HG02798 (cell line): ENCODE measurements around the gene ZNF888.
"Not testable (repeated sequence)": the region's sequence is repeated elsewhere in the genome, so short reads cannot be mapped to it uniquely, and the experiment has no call there.

Source experiments
- ATAC-seq: cut with Tn5 transposase; IDR thresholded peaks from one replicate; pipeline ENCODE4 v1.9.1; 2021; ENCODE audit warnings: mild to moderate bottlenecking; ENCODE audit not compliant: unreplicated experiment, poor library complexity

Gene ZNF888

DNA sequence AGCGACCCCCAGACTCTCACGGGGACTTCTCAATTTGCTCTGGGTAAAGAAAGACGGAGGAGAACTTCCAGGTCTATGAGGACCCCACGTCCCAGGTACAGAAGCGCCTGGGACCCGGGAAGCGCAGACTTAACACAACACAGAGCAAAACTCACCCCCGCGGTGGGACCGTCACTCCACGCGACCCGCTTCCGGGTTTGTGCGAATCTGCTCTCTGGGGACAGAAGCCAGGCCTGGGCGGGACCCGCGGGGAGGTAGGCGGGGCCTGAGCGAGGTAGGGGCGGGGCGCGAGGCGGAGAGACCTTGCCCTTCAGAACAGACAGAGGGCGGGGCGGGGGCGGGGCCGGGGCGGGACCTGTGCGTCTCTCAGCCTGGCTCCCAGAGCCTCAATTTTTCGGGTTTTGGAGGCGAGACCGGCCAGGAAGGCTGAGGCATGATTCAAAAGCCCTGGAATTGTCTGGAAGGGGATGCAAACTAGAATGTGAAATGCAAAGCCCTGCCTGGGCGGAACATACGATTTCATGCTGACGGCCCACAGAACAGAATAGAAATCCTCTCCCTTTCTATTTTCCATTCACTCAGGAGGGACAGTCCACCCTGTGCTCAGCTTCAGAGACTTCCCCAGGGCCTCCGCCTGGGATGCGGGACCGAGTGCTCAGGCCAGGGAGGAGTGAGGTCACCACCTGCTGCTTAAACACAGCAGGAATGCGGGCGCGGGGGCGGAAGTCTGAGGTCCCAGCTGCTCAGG is 19.3 kb upstream of the ZNF888 start:
- ATAC-seq = peak; percentile 99

DNA sequence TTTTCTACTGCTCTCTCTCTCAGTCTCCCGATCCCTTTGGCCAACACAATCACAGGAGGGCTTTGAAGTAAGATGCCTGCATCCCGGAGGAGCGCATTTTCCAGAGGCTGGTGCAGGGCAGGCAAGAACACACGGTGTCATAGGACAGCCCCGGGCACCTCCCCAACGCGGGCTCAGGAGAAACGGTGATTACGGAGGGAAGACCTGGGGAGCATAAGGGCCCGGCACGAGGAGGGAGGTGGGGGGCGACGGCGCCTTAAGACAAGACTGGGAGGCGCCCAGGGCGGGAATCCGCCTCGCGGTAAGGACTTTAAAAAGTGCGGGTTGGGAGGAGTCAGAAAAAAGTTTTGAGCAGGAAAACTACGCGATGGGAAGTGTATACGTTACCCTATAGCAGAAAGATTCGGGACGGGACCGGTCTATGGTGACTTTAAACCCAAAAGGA is 18.7 kb upstream of the ZNF888 start:
- ATAC-seq = peak; percentile 20

DNA sequence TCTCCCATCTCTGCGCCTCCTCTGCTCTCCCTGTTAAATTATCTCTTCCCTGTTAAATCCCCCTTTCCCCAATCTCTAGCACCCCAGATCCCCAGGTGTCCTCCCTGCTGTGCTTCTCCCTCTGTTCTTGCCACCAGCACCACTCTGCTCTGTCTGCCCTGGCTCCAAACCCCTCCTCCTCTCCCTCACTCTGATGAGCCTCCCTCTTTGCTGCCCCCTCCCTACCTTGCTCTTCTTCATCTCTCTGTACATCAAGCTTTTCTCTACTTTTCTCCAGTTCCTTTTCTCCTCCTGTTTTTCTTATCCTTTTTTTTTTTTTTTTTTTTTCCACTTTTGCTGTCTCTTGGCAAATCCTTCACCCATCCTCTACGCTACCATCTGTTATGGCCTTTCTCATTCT is 18.3 kb upstream of the ZNF888 start:
- not testable (repeated sequence) for ATAC-seq

DNA sequence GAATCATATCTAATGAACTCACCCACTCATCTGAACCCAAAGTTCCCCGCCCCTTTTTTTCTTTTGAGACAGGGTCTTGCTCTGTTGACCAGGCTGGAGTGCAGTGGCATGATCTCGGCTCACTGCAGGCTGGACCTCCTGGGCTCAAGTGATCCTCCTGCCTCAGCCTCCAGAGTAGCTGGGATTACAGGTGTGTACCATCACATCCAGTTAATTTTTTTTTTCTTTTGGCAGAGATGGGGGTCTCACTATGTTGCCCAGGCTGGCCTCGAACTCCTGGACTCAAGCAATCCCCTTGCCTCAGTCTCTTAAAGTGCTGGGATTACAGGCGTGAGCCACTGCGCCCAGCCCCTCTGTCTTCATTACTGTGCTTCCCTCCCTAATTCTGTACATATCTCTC is 17.7 kb upstream of the ZNF888 start:
- not testable (repeated sequence) for ATAC-seq

DNA sequence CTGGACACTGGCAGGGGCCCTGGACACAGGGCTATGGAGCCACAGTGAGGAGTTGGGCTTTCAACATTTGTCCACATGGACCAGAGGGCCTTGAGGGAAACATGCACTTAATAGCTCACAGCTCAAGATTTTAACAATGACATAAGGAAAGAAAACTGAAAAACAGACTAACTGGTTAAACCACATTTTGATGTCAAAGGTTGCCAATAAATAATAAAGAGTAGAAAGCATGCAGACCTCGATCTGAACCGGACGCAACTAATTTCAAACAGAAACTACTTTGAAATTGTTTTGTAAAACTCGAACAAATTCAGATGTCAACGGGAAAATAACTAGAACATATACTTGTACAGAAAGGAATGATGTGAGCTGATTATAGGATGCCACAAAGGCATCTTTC is 15.5 kb upstream of the ZNF888 start:
- ATAC-seq = no peak

DNA sequence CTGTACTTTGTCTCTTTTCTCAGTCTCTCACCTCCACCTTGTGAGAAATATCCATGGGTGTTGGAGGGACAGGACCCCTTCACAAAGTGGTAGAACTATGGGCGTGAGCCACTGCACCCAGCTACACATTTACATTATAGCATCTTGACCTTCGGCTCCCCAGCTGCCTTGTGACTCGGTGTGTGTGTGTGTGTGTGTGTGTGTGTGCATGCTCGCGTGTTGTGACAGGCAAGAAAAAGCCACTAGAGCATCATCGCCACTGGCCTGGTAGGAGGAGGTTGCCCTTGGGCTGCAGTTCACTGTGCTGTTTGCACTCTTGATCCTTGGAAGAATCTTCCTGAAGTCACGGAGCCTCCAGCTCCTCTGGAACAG is 13.7 kb upstream of the ZNF888 start:
- ATAC-seq = no peak

DNA sequence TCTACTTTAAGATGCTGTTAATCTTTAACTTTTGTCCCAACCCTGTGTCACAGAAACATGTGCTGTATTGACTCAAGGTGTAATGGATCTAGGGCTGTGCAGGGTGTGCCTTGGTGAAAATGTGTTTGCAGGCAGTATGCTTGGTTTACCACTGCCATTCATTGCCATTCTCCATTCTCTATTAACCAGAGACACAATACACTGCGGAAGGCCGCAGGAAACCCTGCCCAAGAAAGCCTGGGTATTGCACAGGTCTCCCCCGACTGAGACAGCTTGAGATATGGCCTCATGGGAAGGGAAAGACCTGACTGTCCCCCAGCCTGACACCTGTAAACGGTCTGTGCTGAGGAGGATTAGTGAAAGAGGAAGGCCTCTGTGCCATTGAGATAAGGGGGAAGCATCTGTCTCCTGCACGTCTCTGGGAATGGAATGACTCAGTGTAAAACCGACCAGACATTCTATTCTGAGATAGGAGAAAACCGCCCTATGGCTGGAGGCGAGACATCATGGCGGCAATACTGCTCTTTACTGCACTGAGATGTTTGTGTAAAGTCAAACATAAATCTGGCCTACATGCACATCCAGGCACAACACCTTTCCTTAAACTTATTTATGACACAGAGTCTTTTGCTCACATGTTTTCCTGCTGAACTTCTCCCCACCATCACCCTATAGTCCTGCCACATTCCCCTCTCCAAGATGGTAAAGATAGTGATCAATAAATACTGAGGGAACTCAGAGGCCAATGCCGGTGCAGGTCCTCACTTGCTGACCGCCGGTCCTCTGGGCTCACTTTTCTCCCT is 13.1 kb upstream of the ZNF888 start:
- ATAC-seq = no peak

DNA sequence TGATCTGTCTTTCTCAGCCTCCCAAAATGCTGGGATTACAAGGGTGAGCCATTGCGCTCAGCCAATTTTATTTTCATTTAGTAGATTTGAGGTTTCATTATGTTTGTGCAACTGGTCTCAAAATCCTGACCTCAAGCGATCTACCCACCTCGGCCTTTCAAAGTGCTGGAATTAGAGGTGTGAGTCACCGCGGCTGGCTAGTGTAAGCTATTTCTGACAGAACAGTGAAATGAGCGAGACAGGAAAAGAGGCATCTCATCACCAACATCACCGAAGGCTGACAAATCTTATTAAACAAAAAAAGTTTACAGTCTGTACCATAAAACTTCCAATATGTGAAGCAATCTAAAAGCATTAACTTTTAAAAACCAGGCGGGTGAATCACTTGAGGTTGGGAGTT is 12.2 kb upstream of the ZNF888 start:
- ATAC-seq = no peak

DNA sequence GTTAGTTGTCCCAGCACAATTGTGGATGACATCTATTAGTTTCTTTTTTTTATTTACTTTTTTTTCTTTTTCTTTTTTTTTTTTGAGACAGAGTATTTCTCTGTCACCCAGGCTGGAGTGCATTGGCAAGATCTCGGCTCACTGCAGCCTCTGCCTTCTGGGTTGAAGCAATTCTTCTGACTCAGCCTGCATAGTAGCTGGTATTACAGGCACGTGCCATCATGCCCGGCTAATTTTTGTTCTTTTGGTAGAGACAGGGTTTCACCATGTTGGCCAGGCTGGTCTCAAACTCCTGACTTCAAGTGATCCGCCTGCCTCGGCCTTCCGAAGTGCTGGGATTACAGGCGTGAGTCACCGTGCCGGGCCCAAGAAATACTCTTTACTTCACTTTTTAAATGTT is 1.4 kb upstream of the ZNF888 start:
- ATAC-seq = not testable (repeated sequence)

DNA sequence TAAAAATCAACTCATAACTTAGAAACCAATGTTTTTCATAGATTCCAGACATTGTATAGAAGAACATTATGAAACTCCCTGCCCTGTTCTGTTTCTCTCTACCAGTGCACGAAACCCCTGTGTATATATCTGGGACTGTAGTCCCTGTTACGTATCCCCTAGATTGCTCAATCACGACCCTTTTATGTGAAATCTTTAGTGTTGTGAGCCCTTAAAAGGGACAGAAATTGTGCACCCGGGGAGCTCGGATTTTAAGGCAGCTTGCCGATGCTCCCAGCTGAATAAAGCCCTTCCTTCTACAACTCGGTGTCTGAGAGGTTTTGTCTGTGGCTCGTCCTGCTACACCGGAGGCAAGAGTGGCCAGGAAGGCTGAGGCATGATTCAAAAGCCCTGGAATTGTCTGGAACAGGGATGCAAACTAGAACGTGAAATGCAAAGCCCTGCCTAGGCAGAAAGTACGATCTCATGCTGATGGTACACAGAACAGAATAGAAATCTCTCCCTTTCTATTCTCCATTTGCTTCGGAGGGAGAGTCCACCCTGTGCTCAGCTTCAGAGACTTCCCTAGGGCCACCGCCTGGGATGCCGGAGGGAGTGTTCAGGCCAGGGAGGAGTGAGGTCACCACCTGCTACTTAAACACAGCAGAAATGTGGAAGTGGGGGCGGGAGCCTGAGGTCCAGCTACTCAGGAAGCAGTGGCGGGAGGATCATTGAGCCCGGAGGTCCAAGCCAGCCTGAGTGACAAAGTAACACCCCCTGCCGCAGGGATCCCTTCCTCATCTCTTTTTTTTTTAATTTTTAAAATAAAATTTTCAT is 758 bp upstream of the ZNF888 start:
- peak; percentile 16 for ATAC-seq

DNA sequence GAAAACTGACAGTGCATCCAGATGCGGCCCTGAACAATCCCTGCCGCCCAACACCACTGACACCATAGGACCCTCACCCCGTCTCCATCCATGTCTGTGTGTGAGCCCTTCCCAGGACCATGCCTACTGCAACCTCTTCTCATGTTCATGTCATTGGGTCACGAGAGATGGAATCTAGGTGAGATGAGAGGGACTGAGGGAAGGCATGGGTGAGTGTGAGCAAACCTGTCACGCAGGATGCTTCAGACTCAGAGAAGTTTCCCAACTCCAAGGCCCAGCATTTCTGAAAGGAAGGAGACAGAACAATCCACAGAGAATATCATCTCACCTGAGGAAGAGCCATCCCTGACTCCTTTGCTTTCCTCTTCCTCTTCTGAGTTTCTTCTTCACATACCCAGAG is 5.7 kb downstream of the ZNF888 start:
- no peak for ATAC-seq

DNA sequence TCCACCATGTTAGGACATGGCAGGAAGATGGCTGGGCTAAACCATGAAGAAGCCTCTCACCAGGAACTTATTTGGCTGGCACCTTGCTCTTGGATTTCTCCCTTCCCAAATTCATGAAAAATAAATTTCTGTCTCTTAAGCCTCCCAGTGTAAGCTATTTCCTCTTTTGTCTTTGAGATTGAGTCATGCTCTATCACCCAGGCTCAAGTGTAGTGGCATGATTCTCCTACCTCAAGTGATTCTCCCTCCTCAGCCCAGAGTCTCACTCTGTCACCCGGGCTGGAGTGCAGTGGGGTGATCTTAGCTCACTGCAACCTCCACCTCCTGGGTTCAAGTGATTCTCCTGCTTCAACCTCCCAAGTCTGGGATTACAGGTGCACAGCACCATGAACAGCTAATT is 12.6 kb downstream of the ZNF888 start:
- ATAC-seq = no peak

DNA sequence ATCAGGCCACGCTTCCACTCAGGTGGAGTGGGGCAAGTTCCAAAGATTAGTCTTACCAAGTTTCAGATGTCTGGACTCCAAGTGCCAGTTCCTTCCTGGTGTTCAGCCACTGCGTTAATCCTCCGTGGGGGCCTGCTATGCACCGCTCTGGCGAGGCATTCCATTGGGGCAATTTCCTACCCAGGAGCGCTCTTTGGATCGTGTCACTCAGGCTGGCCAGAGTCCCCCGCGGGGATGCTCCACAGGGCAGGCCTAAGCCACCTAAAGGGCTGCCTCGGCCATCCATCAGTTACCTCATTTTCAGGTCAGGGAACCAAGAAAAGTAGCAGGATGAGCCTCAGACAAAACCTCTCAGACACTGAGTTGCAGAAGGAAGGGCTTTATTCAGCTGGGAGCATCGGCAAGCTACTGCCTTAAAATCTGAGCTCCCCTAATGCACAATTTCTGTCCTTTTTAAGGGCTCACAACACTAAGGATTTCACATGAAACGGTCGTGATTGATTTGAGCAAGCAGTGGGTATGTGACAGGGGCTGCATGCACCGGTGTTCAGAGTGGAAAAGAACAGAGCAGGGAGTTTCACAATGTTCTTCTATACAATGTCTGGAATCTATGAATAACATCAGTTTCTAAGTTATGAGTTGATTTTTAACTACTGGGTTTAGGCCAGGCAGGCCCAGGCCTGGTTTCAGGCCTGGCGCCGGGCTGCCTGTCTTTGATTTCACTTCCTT is 19.0 kb downstream of the ZNF888 start:
- not testable (repeated sequence) for ATAC-seq

DNA sequence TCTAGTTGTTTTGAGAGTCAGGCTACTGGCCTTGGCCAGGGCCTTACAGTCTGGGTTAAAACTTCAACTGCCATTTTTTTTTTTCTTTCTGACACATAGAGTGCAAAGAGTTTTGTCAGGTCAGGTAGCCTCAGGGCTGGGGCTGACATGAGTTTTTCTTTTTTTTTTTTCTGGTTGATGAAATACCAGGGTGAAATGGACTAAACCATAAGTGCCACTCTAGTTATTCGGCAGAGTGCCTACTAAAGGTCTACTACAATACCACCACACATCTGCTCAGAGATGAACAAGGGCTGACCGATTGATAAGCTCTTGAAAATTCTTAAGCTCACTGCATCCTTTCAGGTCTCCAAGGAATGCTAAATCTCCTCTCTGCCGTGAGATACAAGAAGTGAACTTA is 21.4 kb downstream of the ZNF888 start:
- no peak for ATAC-seq

DNA sequence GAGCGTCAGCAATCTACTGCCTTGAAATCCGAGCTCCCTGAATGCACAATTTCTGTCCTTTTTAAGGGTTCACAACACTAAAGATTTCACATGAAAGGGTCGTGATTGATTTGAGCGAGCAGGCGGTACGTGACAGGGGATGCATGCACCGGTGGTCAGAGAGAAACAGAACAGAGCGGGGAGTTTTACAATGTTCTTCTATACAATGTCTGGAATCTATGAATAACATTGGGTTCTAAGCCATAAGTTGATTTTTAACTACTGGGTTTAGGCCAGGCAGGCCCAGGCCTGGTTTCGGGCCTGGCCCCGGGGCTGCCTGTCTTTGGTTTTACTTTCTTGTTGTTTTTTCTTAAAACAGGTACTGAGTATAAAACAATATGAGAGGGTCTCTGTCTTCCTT is 24.6 kb downstream of the ZNF888 start:
- ATAC-seq = not testable (repeated sequence)

DNA sequence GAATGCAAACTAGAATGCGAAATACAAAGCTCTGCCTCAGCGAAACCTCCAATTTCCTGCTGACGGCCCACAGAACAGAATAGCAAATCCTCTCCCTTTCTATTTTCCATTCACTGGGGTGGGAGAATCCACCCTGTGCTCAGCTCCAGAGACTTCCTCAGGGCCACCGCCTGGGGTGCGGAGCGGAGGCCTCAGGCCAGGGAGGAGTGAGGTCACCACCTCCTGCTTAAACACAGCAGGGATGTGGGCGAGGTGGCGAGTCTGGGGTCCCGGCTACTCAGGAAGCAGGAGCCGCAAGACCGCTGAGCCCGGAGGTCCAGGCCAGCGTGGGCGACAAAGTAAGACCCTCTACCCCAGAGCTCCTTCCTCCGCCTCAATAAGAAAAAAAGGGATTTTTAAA is 25.1 kb downstream of the ZNF888 start:
- no peak for ATAC-seq

DNA sequence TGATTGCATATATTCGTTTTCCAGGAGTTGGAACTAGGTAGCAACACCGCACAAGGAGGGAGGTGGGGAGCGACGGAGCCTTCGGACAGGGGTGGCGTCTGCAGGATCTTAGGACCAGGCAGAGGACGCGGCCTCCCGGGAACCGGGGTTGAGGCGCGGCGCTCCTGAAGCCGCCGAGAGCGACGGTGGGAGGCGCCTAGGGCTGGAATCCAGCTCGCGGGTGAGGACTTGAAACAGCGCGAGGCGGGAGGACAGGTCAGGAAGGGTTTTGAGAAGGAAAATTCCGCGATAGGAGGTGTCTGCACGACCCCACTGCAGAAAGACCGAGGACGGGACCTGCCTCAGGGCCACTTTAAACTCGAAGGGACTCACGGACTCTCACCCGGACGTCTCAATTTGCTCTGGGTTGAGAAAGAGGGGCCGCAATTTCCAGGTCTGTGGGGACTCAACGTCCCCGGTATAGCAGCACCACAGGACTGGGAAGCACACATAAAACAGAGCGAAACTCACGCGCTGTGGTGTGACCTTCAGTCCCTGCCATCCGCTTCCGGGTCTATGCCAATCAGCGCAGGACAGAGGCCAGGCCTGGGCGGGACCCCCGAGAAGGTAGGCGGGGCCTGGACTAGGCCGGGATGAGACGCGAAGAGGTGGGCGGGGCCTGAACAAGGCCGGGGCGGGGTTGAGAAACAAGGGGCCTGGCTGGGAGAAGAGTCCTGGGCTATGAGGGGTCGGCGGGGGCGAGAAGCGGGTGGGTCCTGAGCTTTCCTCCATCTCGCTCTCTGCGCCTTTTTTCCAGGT is 25.9 kb downstream of the ZNF888 start, which contains the start of gene ZNF320:
TSS of gene ZNF320 (minus strand) at position 498 of the 798 bp plus-strand sequence. CDS start 7,380 bp downstream, outside the sequence.
- ATAC-seq = peak; percentile 99

DNA sequence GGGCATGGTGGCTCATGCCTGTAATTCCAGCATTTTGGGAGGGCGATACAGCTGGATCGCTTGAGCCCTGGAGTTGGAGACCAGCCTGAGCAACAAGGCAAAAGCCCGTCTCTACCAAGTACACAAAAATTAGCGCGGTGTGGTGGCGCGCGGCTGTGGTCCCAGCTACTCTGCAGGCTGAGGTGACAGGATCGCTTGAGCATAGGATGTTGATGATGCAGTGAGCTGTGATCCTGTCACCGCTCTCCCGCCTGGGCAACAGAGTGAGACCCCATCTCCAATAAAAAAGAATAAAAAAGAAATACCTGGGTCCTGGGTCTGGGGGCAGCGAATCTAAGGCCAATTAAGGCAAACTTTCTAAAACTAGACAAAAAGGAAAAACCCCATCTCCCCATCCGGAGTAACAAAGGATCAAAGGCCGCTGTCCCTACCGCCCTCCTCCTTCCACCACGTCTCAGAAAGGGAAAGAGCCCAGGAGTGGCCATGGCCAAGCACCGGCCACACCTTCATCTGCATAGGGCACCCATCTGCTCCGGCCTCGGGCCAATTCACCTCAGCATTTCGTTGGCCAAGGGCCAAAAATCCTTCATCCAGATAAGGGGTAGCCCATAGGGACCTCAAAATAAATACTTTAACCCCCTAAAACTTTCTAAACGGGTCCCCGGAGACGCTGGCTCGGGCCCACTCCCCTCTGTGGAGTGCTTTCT is 26.6 kb downstream of the ZNF888 start:
- ATAC-seq = no peak

DNA sequence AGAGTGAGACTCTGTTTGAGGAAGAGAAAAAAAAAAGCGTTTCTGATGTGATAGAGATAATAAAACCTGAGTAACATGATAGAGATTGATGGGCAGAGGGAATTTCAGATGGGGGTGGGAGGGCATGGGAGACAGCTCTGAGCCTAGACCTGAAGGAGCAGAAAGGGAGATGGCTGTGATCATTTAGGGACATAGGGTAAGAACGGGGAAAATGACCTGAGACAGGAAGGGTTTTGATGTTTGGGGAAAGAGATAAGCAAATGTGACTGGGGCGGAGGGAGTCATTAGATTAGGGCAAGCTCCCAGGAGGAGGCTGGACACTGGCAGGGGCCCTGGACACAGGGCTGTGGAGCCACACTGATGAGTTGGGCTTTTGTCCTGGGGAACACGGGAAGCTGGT is 31.9 kb downstream of the ZNF888 start:
- ATAC-seq = no peak
